NCI-H2171 (cell line): ENCODE data around the gene MVK.

ENCODE experiments used
- DNase-seq: peaks from one replicate; lab custom pipeline; 2025; lab: John Stamatoyannopoulos, UW

The MVK gene

DNA sequence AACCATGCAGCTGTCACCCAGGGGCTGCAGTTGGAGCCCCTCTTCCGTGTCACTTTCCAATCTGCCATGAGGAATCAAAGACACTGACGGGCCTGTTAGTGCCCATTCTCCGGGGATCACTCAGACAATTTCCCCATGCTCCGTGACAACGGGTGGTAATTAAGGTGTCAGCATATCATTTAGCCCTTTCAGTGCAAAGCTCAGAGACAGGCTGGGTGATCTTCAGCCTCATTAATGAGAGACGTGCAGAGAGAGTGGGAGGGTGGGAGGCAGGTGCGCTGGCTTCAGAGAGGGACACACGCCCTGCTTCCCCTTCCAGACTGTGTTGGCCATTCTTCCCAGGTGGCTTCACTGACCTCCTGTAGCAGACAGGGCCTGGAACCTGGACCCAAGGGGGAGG, 58.7 kb downstream of the MVK start:
- no peak for DNase-seq

DNA sequence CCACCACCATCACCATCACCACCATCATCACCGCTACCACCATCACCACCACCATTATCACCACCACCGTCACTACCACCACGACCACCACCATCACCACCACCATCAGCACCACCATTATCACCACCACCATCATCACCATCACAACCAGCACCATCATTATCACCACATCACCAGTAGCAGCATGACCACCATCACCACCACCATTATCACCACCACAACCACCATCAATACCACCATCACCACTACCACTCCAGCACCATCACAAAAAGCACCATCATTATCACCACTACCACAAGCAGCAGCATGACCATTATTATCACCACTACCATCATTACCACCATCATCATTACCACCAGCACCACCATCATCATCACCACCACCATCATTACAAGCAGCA, 62.1 kb downstream of the MVK start:
- no peak for DNase-seq

DNA sequence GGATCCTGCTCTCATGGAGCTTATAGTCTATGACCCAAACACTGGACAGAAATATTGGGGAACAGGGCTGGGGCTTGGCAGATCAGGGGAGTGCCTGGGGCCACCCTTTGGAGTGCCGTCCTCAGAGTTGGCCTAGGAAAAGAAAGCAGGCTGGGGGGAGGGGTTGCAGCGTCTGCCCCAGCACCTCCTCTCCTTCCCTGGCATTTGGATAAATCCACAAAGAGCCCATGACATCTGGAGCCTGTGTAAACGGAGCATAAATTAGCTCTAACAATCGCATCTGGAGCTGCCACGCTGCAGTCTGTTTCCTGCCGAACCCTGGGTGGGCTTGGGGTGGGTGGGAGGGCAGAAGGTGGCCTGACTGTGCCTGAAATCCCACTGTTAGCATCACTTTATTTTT, 63.8 kb downstream of the MVK start:
- DNase-seq: peak; percentile 83

- no peak for DNase-seq
Observed at GRCh38 chr12:109637996-109638395, 64.4 kb downstream of the MVK start.

DNA sequence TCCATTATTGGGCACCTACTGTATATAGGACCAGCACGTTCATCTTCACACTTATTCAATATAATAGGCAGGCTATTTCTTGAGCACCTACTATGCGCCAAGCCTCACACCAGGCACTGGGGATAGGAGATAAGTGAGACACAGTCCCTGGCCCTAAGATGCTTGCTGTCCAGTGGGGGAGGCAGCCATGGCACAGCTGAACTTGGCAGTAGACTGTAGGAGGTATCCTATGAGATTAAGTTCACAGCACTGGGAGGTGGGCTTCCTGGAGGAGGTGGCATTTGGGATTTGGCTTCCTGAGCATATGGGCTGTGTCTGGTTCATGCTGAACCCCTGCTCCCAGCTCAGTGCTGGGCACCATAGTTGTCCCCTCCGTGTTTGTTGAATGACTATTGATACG, 65.1 kb downstream of the MVK start:
- DNase-seq: no peak

DNA sequence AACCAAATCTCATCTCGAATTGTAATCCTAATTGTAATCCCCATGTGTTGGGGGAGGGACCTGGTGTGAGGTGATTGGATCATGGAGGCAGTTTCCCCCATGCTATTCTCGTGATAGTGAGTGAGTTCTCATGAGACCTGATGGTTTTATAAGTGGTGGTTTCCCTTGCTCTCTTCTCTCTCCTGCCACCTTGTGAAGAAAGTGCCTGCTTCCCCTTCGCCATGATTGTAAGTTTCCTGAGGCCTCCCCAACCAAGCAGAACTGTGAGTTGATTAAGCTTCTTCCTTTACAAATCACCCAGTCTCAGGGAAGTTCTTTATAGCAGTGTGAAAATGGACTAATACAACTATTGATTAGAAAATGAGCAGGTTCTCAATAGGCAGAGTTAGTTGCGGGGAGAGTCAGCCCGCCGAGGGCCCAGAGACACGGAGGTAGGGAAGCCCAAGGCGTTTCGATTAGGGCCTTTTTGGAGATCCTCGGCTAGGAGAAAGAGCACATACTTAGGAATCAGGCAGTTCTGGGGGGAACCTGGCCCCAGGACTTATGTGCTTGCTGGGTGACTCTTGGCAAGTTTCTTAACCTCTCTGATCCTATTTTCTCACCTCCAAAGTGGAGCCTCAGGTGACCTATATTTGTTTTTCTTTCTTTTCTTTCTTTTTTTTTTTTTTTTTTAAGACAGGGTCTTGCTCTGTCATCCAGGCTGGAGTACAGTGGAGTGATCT, 65.7 kb downstream of the MVK start:
- DNase-seq: no peak

GRCh38 chr12:109640961-109641360, 67.4 kb downstream of the MVK start:
- no peak for DNase-seq

DNA sequence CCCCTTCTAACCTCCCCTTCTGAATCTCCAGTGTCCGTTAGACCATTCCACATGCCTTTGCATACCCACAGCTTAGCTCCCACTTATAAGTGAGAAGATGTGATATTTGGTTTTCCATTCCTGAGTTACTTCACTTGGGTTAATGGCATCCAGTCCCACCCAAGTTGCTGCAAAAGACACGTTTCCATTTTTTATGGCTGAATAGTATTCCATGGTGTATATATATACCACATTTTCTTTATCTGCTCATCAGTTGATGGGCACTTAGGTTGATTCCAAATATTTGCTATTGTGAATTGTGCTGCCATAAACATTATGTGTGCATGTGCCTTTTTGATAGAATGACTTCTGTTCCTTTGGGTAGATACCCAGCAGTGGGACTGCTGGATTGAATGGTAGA, 67.8 kb downstream of the MVK start:
- DNase-seq: no peak

- no peak for DNase-seq
Observed at GRCh38 chr12:109642506-109643132, 69.0 kb downstream of the MVK start.

- no peak for DNase-seq
Observed at GRCh38 chr12:109645194-109645593, 71.6 kb downstream of the MVK start.

DNA sequence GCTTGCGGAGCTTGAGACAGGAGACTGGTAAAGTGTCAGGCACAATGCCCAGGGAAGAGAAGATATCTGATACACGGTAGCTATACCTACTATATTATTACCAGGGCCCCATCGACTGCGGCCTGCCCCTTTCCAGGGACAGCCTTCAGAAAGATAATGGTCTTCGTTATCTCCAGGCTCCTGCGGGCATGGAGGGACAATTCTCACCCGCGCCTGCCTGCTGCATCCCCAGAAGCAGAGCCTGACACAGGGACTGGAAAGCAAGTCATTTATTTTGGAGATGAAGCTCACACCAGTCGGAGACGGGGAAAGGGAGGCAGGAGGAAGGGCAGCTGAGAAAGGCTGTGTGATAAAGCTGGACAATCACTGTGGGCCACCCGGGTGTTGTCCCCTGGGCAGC, 72.1 kb downstream of the MVK start:
- no peak for DNase-seq
